H1 (cell line): ENCODE results near the gene RIT2. TPM values are rescaled to one million over a fixed set of nuclear protein-coding genes. Genes with fewer than 3 reads are reported as not detected.

ENCODE experiments used
- CTCF ChIA-PET: fragments of 300-600 bp; sonication (Branson Sonifier 250); formaldehyde crosslinking; loops from one replicate; lab custom pipeline; 2021; ENCODE audit not compliant: partially characterized antibody; lab: Charles Lee
- POLR2A ChIA-PET: fragments of 300-600 bp; sonication (Branson Sonifier 250); formaldehyde crosslinking; loops from one replicate; lab custom pipeline; 2021; ENCODE audit warnings: inconsistent platforms; ENCODE audit not compliant: partially characterized antibody; lab: Charles Lee
- DNase-seq, 2 experiments: peaks; one replicate each; pipeline versions ENCODE4 v3.0.0 to v3.0.0-alpha.2; 2010 to 2022; ENCODE audit warnings: low spot score in 2 of 2, low read depth in 1 of 2, mixed read lengths in 1 of 2
- FAIRE-seq: peaks from 2 replicates; lab custom pipeline; 2011; peaks lifted over from hg19 to GRCh38; lab: Jason Lieb, UNC
- H2AFZ ChIP-seq: 2 replicates; pipeline ENCODE4 v1.8.1; 2012; ENCODE audit warnings: low read length, inconsistent platforms
- H2AK5ac ChIP-seq: 2 replicates; pipeline ENCODE4 v1.6.1; 2013; ENCODE audit warnings: low read depth, low read length
- H2BK120ac ChIP-seq: replicated peaks from 2 replicates; pipeline ENCODE3; 2013; ENCODE audit warnings: low read depth, low read length, inconsistent platforms
- H2BK12ac ChIP-seq: 2 replicates; pipeline ENCODE4 v1.6.1; 2013; ENCODE audit warnings: low read depth, low read length
- H2BK15ac ChIP-seq: 2 replicates; pipeline ENCODE4 v1.6.1; 2013; ENCODE audit warnings: low read length
- H2BK20ac ChIP-seq: 2 replicates; pipeline ENCODE4 v1.6.1; 2013; ENCODE audit warnings: low read length
- H2BK5ac ChIP-seq: 2 replicates; pipeline ENCODE4 v1.6.1; 2013; ENCODE audit warnings: low read depth, low read length
- H3K14ac ChIP-seq: 2 replicates; pipeline ENCODE4 v1.6.1; 2013; ENCODE audit warnings: inconsistent platforms; ENCODE audit not compliant: insufficient read length
- H3K18ac ChIP-seq: 2 replicates; pipeline ENCODE4 v1.6.1; 2013; ENCODE audit warnings: low read length; ENCODE audit errors: extremely low read depth
- H3K23ac ChIP-seq: 2 replicates; pipeline ENCODE4 v1.6.1; 2013; ENCODE audit warnings: inconsistent platforms; ENCODE audit not compliant: insufficient read length
- H3K23me2 ChIP-seq: 2 replicates; pipeline ENCODE4 v1.6.1; 2013; ENCODE audit warnings: low read depth, low read length
- H3K27ac ChIP-seq: 2 replicates; pipeline ENCODE4 v1.6.1; 2011; ENCODE audit warnings: low read depth, low read length, inconsistent platforms
- H3K27me3 ChIP-seq, 4 experiments: replicated peaks in 1 of 4; 1 replicate in 1 of 4; 2 replicates in 3 of 4; pipeline versions ENCODE4 v1.6.1 to v1.8.1; 2011 to 2013; ENCODE audit warnings: low read length in 3 of 4, mild to moderate bottlenecking in 3 of 4, inconsistent platforms in 2 of 4, mixed read lengths in 2 of 4, moderate library complexity in 1 of 4; ENCODE audit not compliant: control insufficient read depth in 3 of 4, insufficient read depth in 3 of 4; ENCODE audit errors: extremely low read depth in 1 of 4
- H3K36me3 ChIP-seq, 4 experiments: 2 replicates each; pipeline versions ENCODE4 v1.6.1 to v1.8.1; 2011 to 2013; ENCODE audit warnings: mild to moderate bottlenecking in 4 of 4, low read length in 3 of 4, moderate library complexity in 2 of 4, control low read depth in 1 of 4, inconsistent platforms in 1 of 4; ENCODE audit not compliant: insufficient read depth in 4 of 4, control insufficient read depth in 2 of 4
- H3K4ac ChIP-seq: replicated peaks from 2 replicates; pipeline ENCODE3; 2013; ENCODE audit warnings: low read length, low read depth, mixed read lengths, inconsistent platforms; ENCODE audit not compliant: insufficient read length
- H3K4me1 ChIP-seq, 4 experiments: replicated peaks in 1 of 4; 1 replicate in 1 of 4; 2 replicates in 3 of 4; pipeline versions ENCODE4 v1.6.1 to v1.8.1; 2011 to 2013; ENCODE audit warnings: low read length in 3 of 4, inconsistent platforms in 2 of 4, mixed read lengths in 1 of 4; ENCODE audit not compliant: insufficient read depth in 4 of 4, control insufficient read depth in 3 of 4
- H3K4me2 ChIP-seq, 2 experiments: 2 replicates each; pipeline versions ENCODE4 v1.6.1 to v1.8.1; 2011 to 2013; ENCODE audit warnings: low read depth in 2 of 2, low read length in 2 of 2, control low read depth in 1 of 2, inconsistent platforms in 1 of 2, mild to moderate bottlenecking in 1 of 2; ENCODE audit not compliant: insufficient read depth in 1 of 2
- H3K4me3 ChIP-seq, 4 experiments: fragments of 200-600, 300-600 bp in 1 of 4; sonication (generic), shearing (Covaris generic), sonication (Bioruptor Twin) in 1 of 4; 2 replicates each; pipeline versions ENCODE4 v1.5.1 to v1.8.1; 2011 to 2016; ENCODE audit warnings: low read length in 4 of 4, low read depth in 3 of 4, control low read depth in 2 of 4, inconsistent platforms in 2 of 4, mild to moderate bottlenecking in 2 of 4, mixed read lengths in 1 of 4, moderate library complexity in 1 of 4; ENCODE audit not compliant: insufficient read depth in 2 of 4; ENCODE audit errors: extremely low read depth in 1 of 4
- H3K56ac ChIP-seq: replicated peaks from 2 replicates; pipeline ENCODE3; 2013; ENCODE audit warnings: low read depth, mild to moderate bottlenecking, mixed read lengths, low read length, inconsistent platforms; ENCODE audit not compliant: insufficient read length
- H3K79me1 ChIP-seq: 2 replicates; pipeline ENCODE4 v1.6.1; 2013; ENCODE audit warnings: low read depth, low read length, control low read depth
- H3K79me2 ChIP-seq, 2 experiments: 2 replicates each; pipeline versions ENCODE4 v1.6.1 to v1.8.1; 2012 to 2013; ENCODE audit warnings: low read length in 2 of 2, mild to moderate bottlenecking in 2 of 2, inconsistent platforms in 1 of 2; ENCODE audit not compliant: insufficient read depth in 2 of 2, control insufficient read depth in 1 of 2
- H3K9ac ChIP-seq, 4 experiments: replicated peaks in 1 of 4; 1 replicate in 1 of 4; 2 replicates in 3 of 4; pipeline versions ENCODE4 v1.6.1 to v1.8.1; 2011 to 2013; ENCODE audit warnings: low read depth in 3 of 4, low read length in 3 of 4, control low read depth in 2 of 4, mild to moderate bottlenecking in 2 of 4, moderate library complexity in 2 of 4, inconsistent platforms in 1 of 4; ENCODE audit errors: extremely low read depth in 1 of 4
- H3K9me3 ChIP-seq, 2 experiments: 2 replicates each; pipeline versions ENCODE4 v1.6.1 to v1.8.1; 2012 to 2013; ENCODE audit warnings: mild to moderate bottlenecking in 2 of 2, moderate library complexity in 2 of 2, control low read depth in 1 of 2, inconsistent platforms in 1 of 2, low read depth in 1 of 2, low read length in 1 of 2, mixed read lengths in 1 of 2; ENCODE audit not compliant: insufficient read depth in 2 of 2
- H4K20me1 ChIP-seq, 2 experiments: replicated peaks in 1 of 2; 2 replicates each; pipeline versions ENCODE3 to v1.8.1; 2011 to 2013; ENCODE audit warnings: inconsistent platforms in 2 of 2, low read length in 2 of 2, mild to moderate bottlenecking in 1 of 2; ENCODE audit not compliant: insufficient read depth in 2 of 2, control insufficient read depth in 1 of 2
- H4K5ac ChIP-seq: 2 replicates; pipeline ENCODE4 v1.6.1; 2013; ENCODE audit warnings: low read length, low read depth, mixed read lengths, inconsistent platforms; ENCODE audit not compliant: insufficient read length
- H4K8ac ChIP-seq: 2 replicates; pipeline ENCODE4 v1.8.0; 2013; ENCODE audit warnings: mild to moderate bottlenecking, moderate library complexity, low read length, inconsistent platforms; ENCODE audit not compliant: insufficient read depth; ENCODE audit errors: extremely low read depth
- H4K91ac ChIP-seq: replicated peaks from 2 replicates; pipeline ENCODE3; 2013; ENCODE audit warnings: low read length, mixed read lengths, inconsistent platforms; ENCODE audit not compliant: insufficient read length
- BCL11A ChIP-seq, 2 experiments: IDR thresholded peaks; one replicate each; pipeline ENCODE4 v1.6.1; 2011; ENCODE audit warnings: low read depth in 2 of 2, low read length in 2 of 2, mild to moderate bottlenecking in 2 of 2
- CEBPB ChIP-seq: IDR thresholded peaks from 2 replicates; pipeline ENCODE4 v1.6.1; 2012; ENCODE audit warnings: low read depth, low read length
- HDAC2 ChIP-seq, 2 experiments: fragments of 300-600 bp in 1 of 2; sonication (generic) in 1 of 2; IDR thresholded peaks; 2 replicates each; pipeline ENCODE4 v1.6.1; 2011 to 2012; ENCODE audit warnings: low read depth in 2 of 2, low read length in 2 of 2, mild to moderate bottlenecking in 2 of 2, moderate library complexity in 2 of 2, borderline replicate concordance in 1 of 2, inconsistent platforms in 1 of 2
- KDM4A ChIP-seq: IDR thresholded peaks from one replicate; pipeline ENCODE4 v1.7.1; 2012; ENCODE audit warnings: low read depth, mild to moderate bottlenecking, moderate library complexity, low read length, inconsistent platforms; ENCODE audit not compliant: severe bottlenecking
- NRF1 ChIP-seq: IDR thresholded peaks from 2 replicates; pipeline ENCODE4 v1.6.1; 2011; ENCODE audit warnings: mild to moderate bottlenecking, low read depth, low read length, improper control_type of control experiment
- POLR2AphosphoS5 ChIP-seq: IDR thresholded peaks from 2 replicates; pipeline ENCODE4 v1.6.1; 2011; ENCODE audit warnings: low read depth, low read length
- RAD21 ChIP-seq, 2 experiments: IDR thresholded peaks in 1 of 2; conservative IDR thresholded peaks in 1 of 2; 2 replicates each; pipeline ENCODE4 v1.6.1; 2011; ENCODE audit warnings: low read depth in 2 of 2, low read length in 2 of 2, improper control_type of control experiment in 1 of 2, inconsistent platforms in 1 of 2, mild to moderate bottlenecking in 1 of 2, moderate library complexity in 1 of 2
- RBBP5 ChIP-seq: IDR thresholded peaks from 2 replicates; pipeline ENCODE4 v1.7.1; 2012; ENCODE audit warnings: low read depth, mild to moderate bottlenecking, inconsistent platforms, low read length, moderate library complexity, borderline replicate concordance
- RXRA ChIP-seq: IDR thresholded peaks from 2 replicates; pipeline ENCODE4 v1.6.1; 2011; ENCODE audit warnings: low read depth, mild to moderate bottlenecking, low read length, moderate library complexity; ENCODE audit not compliant: insufficient read depth
- SIRT6 ChIP-seq: IDR thresholded peaks from one replicate; pipeline ENCODE4 v1.7.1; 2012; ENCODE audit warnings: low read length, inconsistent platforms
- WGBS, 2 experiments: shearing (Covaris generic) in 1 of 2; methylation state at CpG; one replicate each; pipeline versions ENCODE4 v1.1.6 to v1.1.7; 2013 to 2015; ENCODE audit warnings: low lambda C conversion rate in 2 of 2, mixed read lengths in 2 of 2, inconsistent platforms in 1 of 2, low coverage in 1 of 2, missing lambda C conversion rate in 1 of 2; ENCODE audit not compliant: insufficient replicate concordance in 2 of 2, insufficient coverage in 1 of 2, insufficient read length in 1 of 2; ENCODE audit errors: extremely low coverage in 1 of 2, missing lambda C conversion rate in 1 of 2; 5-methylcytosine and 5-hydroxymethylcytosine counted together
- polyA plus RNA-seq, 7 experiments: library from polyadenylated mRNA; depleted of rRNA in 3 of 7; stranded (reverse) in 5 of 7; unstranded in 2 of 7; fragments of >200 nt in 5 of 7; fragments of 200-250 nt in 2 of 7; gene quantifications; 1 replicate in 5 of 7; 2 replicates in 1 of 7; 4 replicates in 1 of 7; pipeline versions ENCODE4 v1.2.1 to v1.2.3, GENCODE V29; 2011 to 2013; ENCODE audit warnings: missing spikeins in 2 of 7, mixed read lengths in 2 of 7
- total RNA-seq: library from RNA; stranded (reverse); fragmentation: NEBNext Ultra II Directional; extraction: Animal tissue kit (Norgen Biotek cat#: 25700); gene quantifications from 2 replicates; pipeline ENCODE4 v1.2.1, GENCODE V29; 2021
- TF ChIP-seq, protein P1 (sequence below): IDR thresholded peaks from 2 replicates; pipeline ENCODE4 v1.6.1; 2012; ENCODE audit warnings: inconsistent platforms

The RIT2 gene
- total and polyA plus RNA-seq, 2 of the 8 experiments (the other 6 are each of a cell fraction or from before 2014, with no cell fraction given), result 0.67 to 3.2 TPM

DNA sequence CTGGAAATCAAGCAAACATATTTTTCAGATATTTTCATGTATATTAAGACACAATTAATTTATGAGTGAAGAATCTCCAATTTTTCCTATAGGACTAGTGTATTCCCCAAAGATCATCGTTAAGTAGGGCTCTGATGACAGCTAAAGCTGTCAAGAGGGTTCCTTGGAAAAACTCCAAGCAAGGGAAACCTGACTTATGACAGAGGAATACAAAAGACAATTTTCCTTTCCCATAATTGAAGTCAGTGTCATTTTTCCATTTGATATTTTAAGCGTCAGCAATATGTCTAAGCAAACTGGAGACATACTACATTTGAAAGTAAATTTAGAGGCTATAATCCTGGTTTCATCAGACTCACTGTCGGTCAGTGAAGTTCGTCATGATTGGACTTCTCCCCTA, 36.1 kb downstream of the RIT2 start:
- POLR2A ChIA-PET, result no interaction called here
- Histone ChIP-seq H3K79me1 (no peaks in the 10 kb centered on the region), H2BK5ac (no peak overlapping the region), H2BK20ac (no peak overlapping the region), H3K9ac (no peak overlapping the region), H3K4me2 (0 out of 4 replicates have a peak overlapping the region, but pooled peaks of 1 of the 2 experiments have one; percentile 16), H2BK15ac (no peak overlapping the region), H2BK12ac (no peak overlapping the region), H3K23me2 (no peaks in the 10 kb centered on the region), H3K27me3 (no peaks in the 10 kb centered on the region), H2BK120ac (no peak overlapping the region), H4K8ac (no peak overlapping the region)
- TF ChIP-seq NRF1 (no peak), KDM4A (no peak), RBBP5 (no peak), BCL11A (IDR thresholded peaks at IDR 0.05; ENCODE audit: low read depth in 2 of 2, low read length in 2 of 2) (no peak), HDAC2 (IDR thresholded peaks at IDR 0.05; ENCODE audit: borderline replicate concordance in 1 of 2, low read depth in 2 of 2, low read length in 2 of 2) (no peak), RXRA (no peak), RAD21 (IDR thresholded peaks at IDR 0.05 in 1 of 2, conservative IDR thresholded peaks at IDR 0.05 in 1 of 2; ENCODE audit: low read depth in 2 of 2, low read length in 2 of 2) (no peak), CEBPB (no peak), POLR2AphosphoS5 (no peak), SIRT6 (no peak)
- TF ChIP-seq, protein P1, sequence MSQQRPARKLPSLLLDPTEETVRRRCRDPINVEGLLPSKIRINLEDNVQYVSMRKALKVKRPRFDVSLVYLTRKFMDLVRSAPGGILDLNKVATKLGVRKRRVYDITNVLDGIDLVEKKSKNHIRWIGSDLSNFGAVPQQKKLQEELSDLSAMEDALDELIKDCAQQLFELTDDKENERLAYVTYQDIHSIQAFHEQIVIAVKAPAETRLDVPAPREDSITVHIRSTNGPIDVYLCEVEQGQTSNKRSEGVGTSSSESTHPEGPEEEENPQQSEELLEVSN, result no peak
- TF ChIP-seq, all 59 proteins: peak for 0
- Histone ChIP-seq H3K4me1 (peaks cover 0 to 6% (median 4%) of the 10 kb centered on the region in 4 experiments; a peak in 5 of 7 replicates), H4K91ac (no peak overlapping the region), H3K79me2 (no peaks in the 10 kb centered on the region), H2AK5ac (no peak overlapping the region), H3K4ac (no peak overlapping the region), H2AFZ (no peak overlapping the region), H3K27ac (no peak overlapping the region), H3K18ac (no peak overlapping the region), H3K14ac (no peak overlapping the region), H3K56ac (no peak overlapping the region), H3K9me3 (no peaks in the 10 kb centered on the region), H3K36me3 (no peaks in the 10 kb centered on the region), H3K23ac (no peak overlapping the region), H4K20me1 (no peaks in the 10 kb centered on the region), H3K4me3 (no peak overlapping the region), H4K5ac (no peak overlapping the region)
- FAIRE-seq (no peak), DNase-seq (no peak)
- CTCF ChIA-PET, result interaction anchor here (0.6 to 1.1 kb wide), 2 partner anchors 25 to 483 kb away, joined by 3 read pairs; no protein-coding TSS in a partner anchor
- WGBS, 2 experiments, result 65% methylated on average over 4 of the region's 4 CpGs; no CpG with 5 or more reads in 1 of the 2 experiments
